Gastroesophageal sphincter (tissue), 2 donors: ENCODE results near the gene WARS2.

Experiments used
- EP300 ChIP-seq: sonication (generic); formaldehyde crosslinking; IDR thresholded peaks from one replicate; pipeline ENCODE4 v1.6.1; 2017; ENCODE audit warnings: antibody characterized with exemption, mild to moderate bottlenecking
- POLR2A ChIP-seq, 2 donors: fragments of 450-650 bp; IDR thresholded peaks; one replicate each; pipeline ENCODE4 v1.6.1; 2017; ENCODE audit warnings: antibody characterized with exemption in 2 of 2, mild to moderate bottlenecking in 2 of 2, moderate library complexity in 1 of 2
- POLR2AphosphoS5 ChIP-seq: sonication (generic); formaldehyde crosslinking; IDR thresholded peaks from one replicate; pipeline ENCODE4 v1.6.1; 2017; ENCODE audit warnings: antibody characterized with exemption

DNA sequence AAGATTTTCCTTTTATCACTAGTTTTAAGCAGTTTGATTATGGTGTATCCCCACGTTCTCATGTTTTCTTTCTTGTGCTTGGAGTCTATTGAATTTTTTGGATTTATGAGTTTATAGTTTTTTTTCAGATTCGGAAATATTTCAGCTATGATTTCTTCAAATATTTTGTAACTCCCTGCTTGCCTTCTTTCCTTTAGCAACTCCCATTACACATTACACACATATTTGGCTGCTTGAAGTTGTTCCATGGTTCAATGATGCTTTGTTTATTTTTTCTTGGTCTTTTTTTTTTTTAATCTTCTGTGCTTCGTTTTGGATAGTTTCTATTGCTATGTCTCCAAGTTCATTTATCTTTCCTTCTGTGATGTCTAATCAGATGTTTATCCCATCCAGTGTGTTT is 48.5 kb upstream of the WARS2 start:
- TF ChIP-seq POLR2AphosphoS5 (no peak), POLR2A (IDR thresholded peaks at IDR 0.05) (no peak), EP300 (no peak)
